H1 (cell line): ENCODE measurements around the gene YTHDC2. TPM values are rescaled to one million over a fixed set of nuclear protein-coding genes. Genes with fewer than 3 reads are reported as not detected.

Source experiments
- CTCF ChIA-PET: fragments of 300-600 bp; sonication (Branson Sonifier 250); formaldehyde crosslinking; loops from one replicate; lab custom pipeline; 2021; ENCODE audit not compliant: partially characterized antibody; lab: Charles Lee
- POLR2A ChIA-PET: fragments of 300-600 bp; sonication (Branson Sonifier 250); formaldehyde crosslinking; loops from one replicate; lab custom pipeline; 2021; ENCODE audit warnings: inconsistent platforms; ENCODE audit not compliant: partially characterized antibody; lab: Charles Lee
- DNase-seq, 2 experiments: peaks; one replicate each; pipeline versions ENCODE4 v3.0.0 to v3.0.0-alpha.2; 2010 to 2022; ENCODE audit warnings: low spot score in 2 of 2, low read depth in 1 of 2, mixed read lengths in 1 of 2
- FAIRE-seq: peaks from 2 replicates; lab custom pipeline; 2011; peaks lifted over from hg19 to GRCh38; lab: Jason Lieb, UNC
- H2AFZ ChIP-seq: 2 replicates; pipeline ENCODE4 v1.8.1; 2012; ENCODE audit warnings: low read length, inconsistent platforms
- H2AK5ac ChIP-seq: 2 replicates; pipeline ENCODE4 v1.6.1; 2013; ENCODE audit warnings: low read depth, low read length
- H2BK120ac ChIP-seq: replicated peaks from 2 replicates; pipeline ENCODE3; 2013; ENCODE audit warnings: low read depth, low read length, inconsistent platforms
- H2BK12ac ChIP-seq: 2 replicates; pipeline ENCODE4 v1.6.1; 2013; ENCODE audit warnings: low read depth, low read length
- H2BK15ac ChIP-seq: 2 replicates; pipeline ENCODE4 v1.6.1; 2013; ENCODE audit warnings: low read length
- H2BK20ac ChIP-seq: 2 replicates; pipeline ENCODE4 v1.6.1; 2013; ENCODE audit warnings: low read length
- H2BK5ac ChIP-seq: 2 replicates; pipeline ENCODE4 v1.6.1; 2013; ENCODE audit warnings: low read depth, low read length
- H3K14ac ChIP-seq: 2 replicates; pipeline ENCODE4 v1.6.1; 2013; ENCODE audit warnings: inconsistent platforms; ENCODE audit not compliant: insufficient read length
- H3K18ac ChIP-seq: 2 replicates; pipeline ENCODE4 v1.6.1; 2013; ENCODE audit warnings: low read length; ENCODE audit errors: extremely low read depth
- H3K23ac ChIP-seq: 2 replicates; pipeline ENCODE4 v1.6.1; 2013; ENCODE audit warnings: inconsistent platforms; ENCODE audit not compliant: insufficient read length
- H3K23me2 ChIP-seq: 2 replicates; pipeline ENCODE4 v1.6.1; 2013; ENCODE audit warnings: low read depth, low read length
- H3K27ac ChIP-seq: 2 replicates; pipeline ENCODE4 v1.6.1; 2011; ENCODE audit warnings: low read depth, low read length, inconsistent platforms
- H3K27me3 ChIP-seq, 4 experiments: replicated peaks in 1 of 4; 1 replicate in 1 of 4; 2 replicates in 3 of 4; pipeline versions ENCODE4 v1.6.1 to v1.8.1; 2011 to 2013; ENCODE audit warnings: low read length in 3 of 4, mild to moderate bottlenecking in 3 of 4, inconsistent platforms in 2 of 4, mixed read lengths in 2 of 4, moderate library complexity in 1 of 4; ENCODE audit not compliant: control insufficient read depth in 3 of 4, insufficient read depth in 3 of 4; ENCODE audit errors: extremely low read depth in 1 of 4
- H3K36me3 ChIP-seq, 4 experiments: 2 replicates each; pipeline versions ENCODE4 v1.6.1 to v1.8.1; 2011 to 2013; ENCODE audit warnings: mild to moderate bottlenecking in 4 of 4, low read length in 3 of 4, moderate library complexity in 2 of 4, control low read depth in 1 of 4, inconsistent platforms in 1 of 4; ENCODE audit not compliant: insufficient read depth in 4 of 4, control insufficient read depth in 2 of 4
- H3K4ac ChIP-seq: replicated peaks from 2 replicates; pipeline ENCODE3; 2013; ENCODE audit warnings: low read length, low read depth, mixed read lengths, inconsistent platforms; ENCODE audit not compliant: insufficient read length
- H3K4me1 ChIP-seq, 4 experiments: replicated peaks in 1 of 4; 1 replicate in 1 of 4; 2 replicates in 3 of 4; pipeline versions ENCODE4 v1.6.1 to v1.8.1; 2011 to 2013; ENCODE audit warnings: low read length in 3 of 4, inconsistent platforms in 2 of 4, mixed read lengths in 1 of 4; ENCODE audit not compliant: insufficient read depth in 4 of 4, control insufficient read depth in 3 of 4
- H3K4me2 ChIP-seq, 2 experiments: 2 replicates each; pipeline versions ENCODE4 v1.6.1 to v1.8.1; 2011 to 2013; ENCODE audit warnings: low read depth in 2 of 2, low read length in 2 of 2, control low read depth in 1 of 2, inconsistent platforms in 1 of 2, mild to moderate bottlenecking in 1 of 2; ENCODE audit not compliant: insufficient read depth in 1 of 2
- H3K4me3 ChIP-seq, 4 experiments: fragments of 200-600, 300-600 bp in 1 of 4; sonication (generic), shearing (Covaris generic), sonication (Bioruptor Twin) in 1 of 4; 2 replicates each; pipeline versions ENCODE4 v1.5.1 to v1.8.1; 2011 to 2016; ENCODE audit warnings: low read length in 4 of 4, low read depth in 3 of 4, control low read depth in 2 of 4, inconsistent platforms in 2 of 4, mild to moderate bottlenecking in 2 of 4, mixed read lengths in 1 of 4, moderate library complexity in 1 of 4; ENCODE audit not compliant: insufficient read depth in 2 of 4; ENCODE audit errors: extremely low read depth in 1 of 4
- H3K56ac ChIP-seq: replicated peaks from 2 replicates; pipeline ENCODE3; 2013; ENCODE audit warnings: low read depth, mild to moderate bottlenecking, mixed read lengths, low read length, inconsistent platforms; ENCODE audit not compliant: insufficient read length
- H3K79me1 ChIP-seq: 2 replicates; pipeline ENCODE4 v1.6.1; 2013; ENCODE audit warnings: low read depth, low read length, control low read depth
- H3K79me2 ChIP-seq, 2 experiments: 2 replicates each; pipeline versions ENCODE4 v1.6.1 to v1.8.1; 2012 to 2013; ENCODE audit warnings: low read length in 2 of 2, mild to moderate bottlenecking in 2 of 2, inconsistent platforms in 1 of 2; ENCODE audit not compliant: insufficient read depth in 2 of 2, control insufficient read depth in 1 of 2
- H3K9ac ChIP-seq, 4 experiments: replicated peaks in 1 of 4; 1 replicate in 1 of 4; 2 replicates in 3 of 4; pipeline versions ENCODE4 v1.6.1 to v1.8.1; 2011 to 2013; ENCODE audit warnings: low read depth in 3 of 4, low read length in 3 of 4, control low read depth in 2 of 4, mild to moderate bottlenecking in 2 of 4, moderate library complexity in 2 of 4, inconsistent platforms in 1 of 4; ENCODE audit errors: extremely low read depth in 1 of 4
- H3K9me3 ChIP-seq, 2 experiments: 2 replicates each; pipeline versions ENCODE4 v1.6.1 to v1.8.1; 2012 to 2013; ENCODE audit warnings: mild to moderate bottlenecking in 2 of 2, moderate library complexity in 2 of 2, control low read depth in 1 of 2, inconsistent platforms in 1 of 2, low read depth in 1 of 2, low read length in 1 of 2, mixed read lengths in 1 of 2; ENCODE audit not compliant: insufficient read depth in 2 of 2
- H4K20me1 ChIP-seq, 2 experiments: replicated peaks in 1 of 2; 2 replicates each; pipeline versions ENCODE3 to v1.8.1; 2011 to 2013; ENCODE audit warnings: inconsistent platforms in 2 of 2, low read length in 2 of 2, mild to moderate bottlenecking in 1 of 2; ENCODE audit not compliant: insufficient read depth in 2 of 2, control insufficient read depth in 1 of 2
- H4K5ac ChIP-seq: 2 replicates; pipeline ENCODE4 v1.6.1; 2013; ENCODE audit warnings: low read length, low read depth, mixed read lengths, inconsistent platforms; ENCODE audit not compliant: insufficient read length
- H4K8ac ChIP-seq: 2 replicates; pipeline ENCODE4 v1.8.0; 2013; ENCODE audit warnings: mild to moderate bottlenecking, moderate library complexity, low read length, inconsistent platforms; ENCODE audit not compliant: insufficient read depth; ENCODE audit errors: extremely low read depth
- H4K91ac ChIP-seq: replicated peaks from 2 replicates; pipeline ENCODE3; 2013; ENCODE audit warnings: low read length, mixed read lengths, inconsistent platforms; ENCODE audit not compliant: insufficient read length
- BACH1 ChIP-seq: IDR thresholded peaks from 2 replicates; pipeline ENCODE4 v1.6.1; 2012; ENCODE audit warnings: low read length, improper control_type of control experiment
- EZH2 ChIP-seq: fragments of 200-600 bp; sonication (generic); IDR thresholded peaks from 2 replicates; pipeline ENCODE4 v1.7.1; 2012; ENCODE audit warnings: low read depth, mild to moderate bottlenecking, moderate library complexity, low read length, inconsistent platforms; ENCODE audit not compliant: severe bottlenecking
- FOSL1 ChIP-seq: IDR thresholded peaks from 2 replicates; pipeline ENCODE4 v1.6.1; 2011; ENCODE audit warnings: mild to moderate bottlenecking, low read depth, low read length, moderate library complexity; ENCODE audit not compliant: insufficient read depth
- KDM5A ChIP-seq: fragments of 200-600 bp; IDR thresholded peaks from 2 replicates; pipeline ENCODE4 v1.7.1; 2012; ENCODE audit warnings: mild to moderate bottlenecking, low read length, inconsistent platforms, mixed read lengths
- NRF1 ChIP-seq: IDR thresholded peaks from 2 replicates; pipeline ENCODE4 v1.6.1; 2011; ENCODE audit warnings: mild to moderate bottlenecking, low read depth, low read length, improper control_type of control experiment
- RNF2 ChIP-seq: fragments of 200-900, 300-1000 bp; sonication (generic); IDR thresholded peaks from 2 replicates; pipeline ENCODE4 v1.7.1; 2016; ENCODE audit warnings: borderline replicate concordance, low read depth, mild to moderate bottlenecking, antibody characterized with exemption, low read length; ENCODE audit not compliant: poor library complexity, severe bottlenecking; ENCODE audit errors: missing control alignments
- SUZ12 ChIP-seq: fragments of 200-600 bp; sonication (generic); IDR thresholded peaks from 2 replicates; pipeline ENCODE4 v1.6.1; 2012; ENCODE audit warnings: mild to moderate bottlenecking, inconsistent platforms, low read length, moderate library complexity, mixed read lengths
- TEAD4 ChIP-seq: IDR thresholded peaks from 2 replicates; pipeline ENCODE4 v1.6.1; 2012; ENCODE audit warnings: low read depth, low read length, inconsistent platforms, mixed read lengths
- USF2 ChIP-seq: IDR thresholded peaks from 2 replicates; pipeline ENCODE4 v1.6.1; 2011; ENCODE audit warnings: low read length, improper control_type of control experiment
- WGBS, 2 experiments: shearing (Covaris generic) in 1 of 2; methylation state at CpG; one replicate each; pipeline versions ENCODE4 v1.1.6 to v1.1.7; 2013 to 2015; ENCODE audit warnings: low lambda C conversion rate in 2 of 2, mixed read lengths in 2 of 2, inconsistent platforms in 1 of 2, low coverage in 1 of 2, missing lambda C conversion rate in 1 of 2; ENCODE audit not compliant: insufficient replicate concordance in 2 of 2, insufficient coverage in 1 of 2, insufficient read length in 1 of 2; ENCODE audit errors: extremely low coverage in 1 of 2, missing lambda C conversion rate in 1 of 2; 5-methylcytosine and 5-hydroxymethylcytosine counted together
- polyA plus RNA-seq, 7 experiments: library from polyadenylated mRNA; depleted of rRNA in 3 of 7; stranded (reverse) in 5 of 7; unstranded in 2 of 7; fragments of >200 nt in 5 of 7; fragments of 200-250 nt in 2 of 7; gene quantifications; 1 replicate in 5 of 7; 2 replicates in 1 of 7; 4 replicates in 1 of 7; pipeline versions ENCODE4 v1.2.1 to v1.2.3, GENCODE V29; 2011 to 2013; ENCODE audit warnings: missing spikeins in 2 of 7, mixed read lengths in 2 of 7
- total RNA-seq: library from RNA; stranded (reverse); fragmentation: NEBNext Ultra II Directional; extraction: Animal tissue kit (Norgen Biotek cat#: 25700); gene quantifications from 2 replicates; pipeline ENCODE4 v1.2.1, GENCODE V29; 2021

The YTHDC2 gene
- total and polyA plus RNA-seq, 2 of the 8 experiments (the other 6 are each of a cell fraction or from before 2014, with no cell fraction given), result 4.3 to 20.1 TPM

DNA sequence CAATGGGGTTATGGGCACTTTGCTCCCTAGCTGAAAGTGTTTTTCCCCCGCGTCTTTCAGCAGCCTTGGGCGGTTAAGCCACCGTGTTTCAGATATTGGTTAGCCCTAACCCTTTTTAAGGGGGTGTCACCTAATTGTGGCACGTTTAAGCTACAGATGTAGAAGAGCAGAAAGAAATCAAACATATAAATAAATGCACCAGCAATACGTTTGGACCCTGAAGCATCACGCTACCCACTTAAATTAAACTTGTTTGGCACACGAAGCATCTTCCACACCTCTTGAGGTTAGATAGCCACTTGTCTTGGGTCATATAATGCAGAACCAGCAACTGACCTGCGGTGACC is 768 bp downstream of the YTHDC2 start:
- Histone ChIP-seq H3K9ac (peak overlapping the region; percentile 53 to 81 (median 74)), H4K91ac (no peak overlapping the region), H2BK12ac (no peak overlapping the region), H3K56ac (no peak overlapping the region), H3K79me1 (no peaks in the 10 kb centered on the region), H2AK5ac (no peak overlapping the region), H3K27me3 (no peaks in the 10 kb centered on the region), H3K14ac (no peak overlapping the region), H3K9me3 (no peaks in the 10 kb centered on the region), H2BK20ac (no peak overlapping the region), H3K79me2 (peaks cover 0 to 13% of the 10 kb centered on the region in 2 experiments; a peak in 2 of 4 replicates), H2AFZ (peak overlapping the region; percentile 34; the same call in 1 of the 2 replicates), H2BK5ac (no peak overlapping the region), H3K27ac (peak overlapping the region; percentile 62; the same call in 1 of the 2 replicates), H3K23me2 (peaks cover 4% of the 10 kb centered on the region), H2BK120ac (no peak overlapping the region), H4K8ac (no peak overlapping the region), H3K4me3 (peak overlapping the region; percentile 55 to 78 (median 72)), H2BK15ac (no peak overlapping the region), H3K4ac (no peak overlapping the region), H3K4me1 (peaks cover 0 to 5% (median 2%) of the 10 kb centered on the region in 4 experiments; a peak in 3 of 7 replicates), H4K20me1 (peaks cover 0 to 2% of the 10 kb centered on the region in 2 experiments), H3K4me2 (peak overlapping the region; percentile 76 to 78), H3K23ac (no peak overlapping the region), H4K5ac (no peak overlapping the region), H3K18ac (no peak overlapping the region), H3K36me3 (peaks cover 0 to 13% (median 0%) of the 10 kb centered on the region in 4 experiments; a peak in 1 of 8 replicates)
- TF ChIP-seq FOSL1 (no peak), USF2 (no peak), NRF1 (no peak), EZH2 (no peak), SUZ12 (no peak), BACH1 (no peak), RNF2 (no peak), TEAD4 (no peak), KDM5A (no peak)
- POLR2A ChIA-PET, result interaction anchor here (1.2 to 1.7 kb wide), 3 partner anchors 8 to 26 kb away, joined by 4 to 9 read pairs (median 5); partner anchors contain the start of gene MCC
- no peak for FAIRE-seq
- CTCF ChIA-PET, result interaction anchor here (0.9 to 5.0 kb wide), 9 partner anchors 11 to 424 kb away, joined by 3 to 37 read pairs (median 4); no protein-coding TSS in a partner anchor
- DNase-seq, result no peak
- 26% methylated on average over 9 of the region's 9 CpGs; no CpG with 5 or more reads in 1 of the 2 experiments for WGBS, 2 experiments
